PFSK-1 (cell line): Measurements from ENCODE around the gene NFKBIZ.

Source experiments
- FOXP2 ChIP-seq: optimal IDR thresholded peaks from 2 replicates; pipeline ENCODE3; 2011; ENCODE audit warnings: borderline replicate concordance, control low read depth, inconsistent platforms; ENCODE audit not compliant: insufficient read depth; ENCODE audit errors: extremely low read length, extremely low read depth
- POLR2AphosphoS5 ChIP-seq: IDR thresholded peaks from 2 replicates; pipeline ENCODE4 v1.6.1; 2012; ENCODE audit warnings: low read depth, mild to moderate bottlenecking, control low read depth, low read length, moderate library complexity
- REST ChIP-seq, 2 experiments: IDR thresholded peaks; 2 replicates each; pipeline versions ENCODE4 v1.6.1 to v1.8.0; 2011 to 2012; ENCODE audit warnings: low read depth in 2 of 2, low read length in 2 of 2, control low read depth in 1 of 2, inconsistent platforms in 1 of 2, mild to moderate bottlenecking in 1 of 2, moderate library complexity in 1 of 2; ENCODE audit not compliant: insufficient read depth in 1 of 2
- SIN3A ChIP-seq: IDR thresholded peaks from 2 replicates; pipeline ENCODE4 v1.6.1; 2012; ENCODE audit warnings: mild to moderate bottlenecking, low read length, moderate library complexity, borderline replicate concordance; ENCODE audit not compliant: insufficient read depth
- TAF1 ChIP-seq: IDR thresholded peaks from 2 replicates; pipeline ENCODE4 v1.6.1; 2012; ENCODE audit warnings: low read length, control low read depth, borderline replicate concordance; ENCODE audit not compliant: insufficient read depth

Gene NFKBIZ

GRCh38 chr3:101898039-101898438 lies 48.7 kb downstream of the NFKBIZ start:
- TF ChIP-seq POLR2AphosphoS5, result no peak
- TF ChIP-seq REST (IDR thresholded peaks at IDR 0.05; ENCODE audit: insufficient read depth in 1 of 2, low read depth in 2 of 2, low read length in 2 of 2), result no peak
- no peak for TF ChIP-seq FOXP2
- TF ChIP-seq TAF1, result no peak
- no peak for TF ChIP-seq SIN3A

DNA sequence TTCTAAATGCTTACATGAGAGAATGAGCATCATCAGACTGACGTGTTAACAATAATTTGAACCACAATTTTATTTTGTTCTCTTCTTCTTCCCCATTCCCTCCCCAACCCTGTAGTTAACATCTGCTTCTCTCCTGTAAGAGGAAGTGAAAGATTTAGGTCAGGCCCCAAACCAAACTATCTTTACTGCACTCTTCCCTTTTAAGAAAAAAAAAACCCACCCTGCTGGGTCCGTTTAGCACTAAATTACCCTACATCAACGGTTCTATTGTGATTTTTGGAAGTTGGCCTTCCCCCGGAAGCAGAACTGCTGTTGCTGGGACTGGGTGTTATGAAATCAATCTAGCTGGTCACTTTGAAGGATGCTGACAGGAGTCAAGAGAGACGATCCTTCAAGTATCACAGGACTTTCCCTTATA lies 49.4 kb downstream of the NFKBIZ start:
- TF ChIP-seq POLR2AphosphoS5 (no peak), REST (IDR thresholded peaks at IDR 0.05; ENCODE audit: insufficient read depth in 1 of 2, low read depth in 2 of 2, low read length in 2 of 2) (no peak), SIN3A (no peak), FOXP2 (no peak), TAF1 (no peak)

DNA sequence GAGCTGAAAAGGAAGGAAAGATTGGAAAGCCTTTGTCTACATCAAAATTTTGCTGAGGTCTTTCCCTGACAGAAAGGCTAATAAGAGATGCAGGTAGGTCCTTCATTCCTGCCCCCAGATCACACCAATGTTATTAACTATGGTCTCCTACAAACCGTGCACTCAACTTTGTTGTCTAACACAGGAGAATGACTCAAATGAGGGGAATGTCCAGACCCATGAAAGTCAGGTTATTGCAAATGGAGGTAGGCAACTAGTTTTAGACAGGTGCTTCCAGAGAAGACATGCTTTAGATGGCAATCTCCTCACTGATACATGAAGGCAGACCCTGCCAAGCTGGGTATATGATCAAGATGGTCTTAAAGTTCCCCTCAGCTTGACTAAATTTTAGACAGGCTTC lies 51.0 kb downstream of the NFKBIZ start:
- no peak for TF ChIP-seq REST (IDR thresholded peaks at IDR 0.05; ENCODE audit: insufficient read depth in 1 of 2, low read depth in 2 of 2, low read length in 2 of 2)
- TF ChIP-seq SIN3A, result no peak
- no peak for TF ChIP-seq TAF1
- no peak for TF ChIP-seq POLR2AphosphoS5
- TF ChIP-seq FOXP2, result no peak

GRCh38 chr3:101900736-101901135 lies 51.4 kb downstream of the NFKBIZ start:
- TF ChIP-seq TAF1 (no peak), SIN3A (no peak), FOXP2 (no peak), REST (IDR thresholded peaks at IDR 0.05; ENCODE audit: insufficient read depth in 1 of 2, low read depth in 2 of 2, low read length in 2 of 2) (no peak), POLR2AphosphoS5 (no peak)

DNA sequence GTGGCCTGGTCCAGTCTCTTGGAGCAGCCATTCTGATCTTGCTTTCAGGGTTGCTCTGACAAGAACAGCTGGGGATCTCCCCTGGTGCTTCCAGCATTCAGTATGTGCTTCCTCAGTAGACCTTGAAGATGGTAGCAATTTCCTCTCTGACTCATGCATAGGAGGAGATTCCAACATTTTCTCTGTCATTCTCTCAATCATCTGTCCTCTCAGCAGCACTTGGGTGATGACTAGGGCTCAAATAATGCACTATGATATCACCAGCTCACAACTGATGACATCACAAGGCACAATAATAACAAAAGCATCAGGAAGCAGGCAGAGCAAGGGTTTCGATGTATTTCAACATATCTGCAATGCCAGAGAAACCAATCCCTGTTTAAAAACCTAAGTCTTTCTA lies 52.7 kb downstream of the NFKBIZ start:
- TF ChIP-seq SIN3A (peak; percentile 31; the same call in 1 of the 2 replicates), POLR2AphosphoS5 (no peak)

DNA sequence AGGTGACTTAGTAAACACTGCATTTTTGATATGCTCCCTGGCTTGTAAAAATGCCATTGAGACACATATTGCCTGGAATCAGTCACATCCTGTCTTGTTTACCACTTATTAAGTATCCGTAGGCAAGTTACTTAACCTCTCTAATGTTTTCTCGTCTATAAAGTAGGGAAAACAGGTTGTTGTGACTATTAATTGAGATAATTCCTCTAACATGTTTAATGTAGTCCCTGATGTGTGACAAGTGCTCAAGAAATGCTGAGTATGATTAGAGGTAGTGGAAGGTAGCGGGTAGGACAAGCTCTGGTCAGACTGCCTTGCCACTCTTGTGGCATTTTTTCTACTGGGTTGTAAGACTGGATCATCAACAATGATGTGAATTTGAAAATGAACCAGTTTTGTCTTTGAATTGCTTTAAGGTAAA lies 54.1 kb downstream of the NFKBIZ start:
- TF ChIP-seq POLR2AphosphoS5 (no peak), SIN3A (no peak), REST (IDR thresholded peaks at IDR 0.05; ENCODE audit: insufficient read depth in 1 of 2, low read depth in 2 of 2, low read length in 2 of 2) (no peak), TAF1 (no peak), FOXP2 (no peak)
